ENCODE measurements around the gene CDH18.

GRCh38 chr5:19554524-19554923 is 433.5 kb downstream of the CDH18 start:
- TF ChIP-seq CTCF (IDR thresholded peaks at IDR 0.05; ENCODE audit: low read length) (no peak), EZH2 (IDR thresholded peaks at IDR 0.05; ENCODE audit: borderline replicate concordance, low read length) (no peak)

Data from OCI-LY1 (cell line).